Thyroid gland (tissue), 4 donors: Measurements from ENCODE around the gene MYL1.

Source experiments
- CTCF ChIP-seq, 6 experiments: fragments of 200-600 bp in 3 of 6; fragments of 450-650 bp in 3 of 6; sonication (generic) in 3 of 6; IDR thresholded peaks; one replicate each; pipeline ENCODE4 v1.5.1; 2016 to 2019; ENCODE audit warnings: antibody characterized with exemption in 6 of 6, mild to moderate bottlenecking in 2 of 6, inconsistent platforms in 1 of 6, moderate library complexity in 1 of 6
- POLR2A ChIP-seq, 2 donors: fragments of 450-650 bp; IDR thresholded peaks; one replicate each; pipeline ENCODE4 v1.6.1; 2017; ENCODE audit warnings: antibody characterized with exemption in 2 of 2, mild to moderate bottlenecking in 2 of 2, moderate library complexity in 1 of 2

GRCh38 chr2:210287301-210287700 is 27.7 kb downstream of the MYL1 start:
- TF ChIP-seq POLR2A (IDR thresholded peaks at IDR 0.05) (no peak), CTCF (IDR thresholded peaks at IDR 0.05) (no peak)
